CD4-positive, alpha-beta T cell treated with Interleukin-4 for 4 hours (primary cell): Measurements from ENCODE around the gene PCDHA7.
"Not testable (repeated sequence)": the region's sequence is repeated elsewhere in the genome, so short reads cannot be mapped to it uniquely, and the experiment has no call there.

Source experiments
- DNase-seq: peaks from one replicate; pipeline ENCODE4 v3.0.0-alpha.2; 2020

Gene PCDHA7

GRCh38 chr5:140822281-140822629, 11.8 kb upstream of the PCDHA7 start:
- DNase-seq, result no peak

GRCh38 chr5:140822969-140823368, 11.1 kb upstream of the PCDHA7 start:
- DNase-seq, result not testable (repeated sequence)

GRCh38 chr5:140823475-140823874, 10.6 kb upstream of the PCDHA7 start:
- DNase-seq, result no peak

- DNase-seq, result no peak
Measured at GRCh38 chr5:140827704-140828361, 6.2 kb upstream of the PCDHA7 start, which contains the start of gene PCDHA6. Gene PCDHA6 (plus strand): TSS chr5:140827960. CDS start chr5:140828092, 132 bp downstream.

GRCh38 chr5:140828362-140828737, 5.7 kb upstream of the PCDHA7 start:
- DNase-seq, result no peak

- DNase-seq, result not testable (repeated sequence)
Measured at GRCh38 chr5:140829511-140830501, 4.3 kb upstream of the PCDHA7 start.

GRCh38 chr5:140834439-140835008, 455 bp downstream of the PCDHA7 start:
- DNase-seq, result not testable (repeated sequence)

- no peak for DNase-seq
Measured at GRCh38 chr5:140835622-140836510, 1.8 kb downstream of the PCDHA7 start.

GRCh38 chr5:140840978-140841962, 7.2 kb downstream of the PCDHA7 start, which contains the start of gene PCDHA8:
Gene PCDHA8 (plus strand): TSS chr5:140841187. CDS start chr5:140841322, 135 bp downstream.
- no peak for DNase-seq

- no peak for DNase-seq
Measured at GRCh38 chr5:140842798-140843733, 9.0 kb downstream of the PCDHA7 start.

- DNase-seq, result not testable (repeated sequence)
Measured at GRCh38 chr5:140848139-140849102, 14.4 kb downstream of the PCDHA7 start, which contains the start of gene PCDHA9. Gene PCDHA9 (plus strand): TSS chr5:140848382. CDS start chr5:140848496, 114 bp downstream.

GRCh38 chr5:140849831-140850634, 16.0 kb downstream of the PCDHA7 start:
- not testable (repeated sequence) for DNase-seq

GRCh38 chr5:140855772-140856674, 22.0 kb downstream of the PCDHA7 start, which contains the start of gene PCDHA10:
Gene PCDHA10 (plus strand): TSS chr5:140855897. CDS start chr5:140856049, 152 bp downstream.
- no peak for DNase-seq

GRCh38 chr5:140857177-140857986, 23.3 kb downstream of the PCDHA7 start:
- DNase-seq, result no peak

GRCh38 chr5:140857987-140858240, 23.8 kb downstream of the PCDHA7 start:
- DNase-seq, result no peak
